Suppressor macrophage treated with lipopolysaccharide for 4 hours (primary cell): ENCODE measurements around the gene ACTA2.
"Not testable (repeated sequence)": the region's sequence is repeated elsewhere in the genome, so short reads cannot be mapped to it uniquely, and the experiment has no call there.

ENCODE experiments used
- DNase-seq: peaks from one replicate; pipeline ENCODE4 v3.0.0-alpha.2; 2020

ACTA2 gene

GRCh38 chr10:88946965-88947590 is 5.5 kb downstream of the ACTA2 start:
- no peak for DNase-seq

GRCh38 chr10:88946200-88946599 is 6.4 kb downstream of the ACTA2 start:
- DNase-seq: no peak

GRCh38 chr10:88944813-88945212 is 7.8 kb downstream of the ACTA2 start:
- peak; percentile 56 for DNase-seq

GRCh38 chr10:88943778-88944177 is 8.8 kb downstream of the ACTA2 start:
- DNase-seq: no peak

- DNase-seq: no peak
These were observed 11.5 kb downstream of the ACTA2 start for GRCh38 chr10:88941026-88941425.

GRCh38 chr10:88938938-88939337 is 13.6 kb downstream of the ACTA2 start:
- DNase-seq: no peak

GRCh38 chr10:88938039-88938438 is 14.5 kb downstream of the ACTA2 start:
- no peak for DNase-seq

GRCh38 chr10:88936656-88937055 is 15.9 kb downstream of the ACTA2 start:
- DNase-seq: peak; percentile 34

- DNase-seq: peak; percentile 77
These were observed 17.5 kb downstream of the ACTA2 start for GRCh38 chr10:88934900-88935672.

- DNase-seq: no peak
These were observed 19.0 kb downstream of the ACTA2 start for GRCh38 chr10:88933564-88933963.

GRCh38 chr10:88932539-88933256 is 19.9 kb downstream of the ACTA2 start:
- peak; percentile 85 for DNase-seq

GRCh38 chr10:88932029-88932428 is 20.5 kb downstream of the ACTA2 start:
- DNase-seq: not testable (repeated sequence)

GRCh38 chr10:88931548-88931947 is 21.0 kb downstream of the ACTA2 start:
- DNase-seq: no peak

GRCh38 chr10:88928254-88928653 is 24.3 kb downstream of the ACTA2 start:
- no peak for DNase-seq

GRCh38 chr10:88927416-88927690 is 25.2 kb downstream of the ACTA2 start:
- no peak for DNase-seq

- peak; percentile 60 for DNase-seq
These were observed 25.8 kb downstream of the ACTA2 start for GRCh38 chr10:88926566-88927415.

- no peak for DNase-seq
These were observed 29.1 kb downstream of the ACTA2 start for GRCh38 chr10:88923520-88923919.

GRCh38 chr10:88922041-88922440 is 30.5 kb downstream of the ACTA2 start:
- no peak for DNase-seq

GRCh38 chr10:88920986-88921593 is 31.5 kb downstream of the ACTA2 start:
- no peak for DNase-seq

- no peak for DNase-seq
These were observed 32.4 kb downstream of the ACTA2 start for GRCh38 chr10:88920198-88920597.

GRCh38 chr10:88919041-88919440 is 33.5 kb downstream of the ACTA2 start:
- DNase-seq: no peak

- no peak for DNase-seq
These were observed 34.2 kb downstream of the ACTA2 start for GRCh38 chr10:88918191-88918905.
